Skin epidermis (tissue), 12 donors: ENCODE measurements around the gene BROX.
"Not testable (repeated sequence)": the region's sequence is repeated elsewhere in the genome, so short reads cannot be mapped to it uniquely, and the experiment has no call there.

ENCODE experiments used
- H3K27ac ChIP-seq, 21 experiments: fragments of 200-600 bp; sonication (generic) in 11 of 21; one replicate each; pipeline ENCODE4 v1.5.0; 2020; ENCODE audit warnings: mild to moderate bottlenecking in 3 of 21, inconsistent platforms in 2 of 21, moderate library complexity in 2 of 21
- H3K4me3 ChIP-seq, 7 experiments: fragments of 200-600 bp; sonication (generic) in 2 of 7; one replicate each; pipeline ENCODE4 v1.5.0; 2020; ENCODE audit warnings: inconsistent platforms in 2 of 7, mild to moderate bottlenecking in 2 of 7, moderate library complexity in 1 of 7

BROX gene

DNA sequence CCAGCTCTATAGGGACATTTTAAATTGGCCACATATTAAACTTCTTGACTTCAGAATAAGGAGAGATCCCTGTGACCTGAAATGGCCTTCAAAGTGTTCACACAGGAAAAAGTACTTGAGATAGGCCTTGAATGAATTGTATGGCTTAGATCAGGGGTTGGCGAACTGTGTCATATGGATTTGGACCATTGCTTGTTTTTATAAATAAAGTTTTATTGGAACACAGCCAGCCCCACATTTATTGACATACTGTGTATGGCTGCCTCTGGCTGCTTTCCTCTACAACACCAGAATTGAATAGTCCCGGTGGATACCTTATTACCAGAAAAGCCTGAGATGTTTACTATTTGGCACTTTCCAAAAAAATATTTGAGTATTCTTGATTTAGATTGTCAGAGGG lies 4.0 kb downstream of the BROX start:
- Histone ChIP-seq H3K4me3 (no peak overlapping the region), H3K27ac (no peak overlapping the region)

DNA sequence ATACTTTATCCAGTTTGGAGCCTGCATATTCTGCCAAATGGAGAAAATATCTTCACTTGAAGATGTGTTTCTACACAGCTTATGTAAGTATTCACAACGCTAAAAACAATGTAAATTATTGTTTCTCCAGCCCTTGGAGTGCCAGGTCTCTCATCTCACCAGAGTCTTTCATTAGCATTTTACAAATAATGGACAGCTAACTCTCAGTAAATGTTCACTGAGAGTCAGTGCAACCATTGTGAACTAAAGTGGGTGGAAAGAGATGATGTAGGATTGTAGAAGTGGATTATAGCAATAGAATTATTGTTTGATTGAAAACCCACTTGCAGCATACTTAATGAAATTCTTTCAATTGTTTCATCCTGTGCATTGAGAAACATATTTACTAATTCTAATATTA lies 16.4 kb downstream of the BROX start:
- Histone ChIP-seq H3K27ac (no peak overlapping the region), H3K4me3 (no peak overlapping the region)

DNA sequence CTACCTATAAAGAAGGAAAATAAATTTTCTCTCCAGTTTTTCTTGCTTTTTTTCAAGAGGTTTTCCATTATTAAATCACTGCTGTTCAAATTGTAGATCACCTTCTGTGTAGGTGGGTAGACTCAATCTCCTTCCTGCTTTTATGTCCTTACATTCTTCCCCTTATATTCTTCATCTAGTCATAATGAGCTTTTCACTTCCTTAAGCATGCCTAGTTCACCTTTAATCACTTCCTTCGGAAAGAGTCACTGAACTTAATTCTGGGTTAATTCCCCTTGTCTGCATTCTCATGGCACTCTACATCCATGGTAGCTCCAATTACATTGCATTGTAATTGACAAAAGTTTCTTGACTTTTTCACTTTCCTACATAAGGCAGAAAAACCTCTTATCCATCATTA lies 18.5 kb downstream of the BROX start:
- no peak overlapping the region for H3K4me3 ChIP-seq
- H3K27ac ChIP-seq = no peak overlapping the region

DNA sequence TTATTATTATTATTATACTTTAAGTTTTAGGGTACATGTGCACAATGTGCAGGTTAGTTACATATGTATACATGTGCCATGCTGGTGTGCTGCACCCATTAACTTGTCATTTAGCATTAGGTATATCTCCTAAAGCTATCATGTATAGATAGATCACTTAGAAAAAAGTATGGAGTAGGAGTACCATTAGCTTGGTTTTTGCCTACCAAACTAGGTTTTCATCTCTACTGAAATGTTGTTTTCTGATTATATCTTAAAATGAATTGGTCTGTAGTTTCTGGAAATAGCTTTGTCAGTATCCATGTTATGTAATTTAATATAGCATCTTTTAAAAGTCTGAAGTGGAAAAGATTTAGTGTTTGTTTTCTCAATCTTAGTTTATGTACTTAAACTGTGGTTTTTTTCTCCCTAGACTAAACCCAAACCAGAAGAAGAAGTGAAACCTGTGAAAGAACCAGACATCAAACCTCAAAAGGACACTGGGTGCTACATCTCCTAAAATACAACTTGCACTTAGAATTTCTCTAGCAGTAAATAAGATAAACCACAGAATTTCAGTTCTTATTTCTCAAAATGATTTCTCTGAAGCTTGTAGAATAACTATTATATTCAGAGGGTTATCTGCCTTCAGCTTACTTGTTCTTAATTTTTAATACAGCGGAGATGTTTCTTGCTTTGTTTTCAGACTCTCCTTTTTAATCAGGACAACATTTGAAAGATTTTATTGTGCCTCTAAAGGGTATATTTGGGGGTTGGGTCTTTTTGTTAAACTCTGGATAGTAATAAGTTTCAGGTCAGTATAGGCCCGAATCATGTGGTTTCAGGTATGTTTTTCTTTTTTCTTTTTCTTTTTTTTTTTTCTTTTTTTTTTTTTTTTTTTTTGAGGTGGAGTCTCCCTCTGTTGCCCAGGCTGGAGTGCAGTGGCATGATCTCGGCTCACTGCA lies 20.1 kb downstream of the BROX start:
- Histone ChIP-seq H3K27ac (no peak overlapping the region), H3K4me3 (no peak overlapping the region)

DNA sequence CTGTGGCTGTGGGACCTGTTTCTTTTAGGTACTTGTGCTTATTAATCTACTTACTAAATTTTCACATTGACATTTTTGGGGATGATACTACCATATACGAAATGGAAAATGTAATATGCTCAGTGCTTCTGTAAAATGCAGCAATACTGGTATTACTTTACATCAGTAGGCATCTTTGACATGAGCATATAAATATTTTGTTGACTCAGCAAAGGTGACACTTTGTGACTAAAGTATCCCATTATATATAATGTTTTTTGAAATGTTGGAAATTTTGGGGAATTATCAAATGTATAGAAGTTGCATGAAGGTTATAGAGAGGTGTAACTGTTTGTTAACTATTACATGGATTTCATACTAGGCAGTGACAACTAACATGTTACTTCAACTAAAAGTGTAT lies 22.4 kb downstream of the BROX start:
- no peak overlapping the region for H3K4me3 ChIP-seq
- no peak overlapping the region for H3K27ac ChIP-seq

DNA sequence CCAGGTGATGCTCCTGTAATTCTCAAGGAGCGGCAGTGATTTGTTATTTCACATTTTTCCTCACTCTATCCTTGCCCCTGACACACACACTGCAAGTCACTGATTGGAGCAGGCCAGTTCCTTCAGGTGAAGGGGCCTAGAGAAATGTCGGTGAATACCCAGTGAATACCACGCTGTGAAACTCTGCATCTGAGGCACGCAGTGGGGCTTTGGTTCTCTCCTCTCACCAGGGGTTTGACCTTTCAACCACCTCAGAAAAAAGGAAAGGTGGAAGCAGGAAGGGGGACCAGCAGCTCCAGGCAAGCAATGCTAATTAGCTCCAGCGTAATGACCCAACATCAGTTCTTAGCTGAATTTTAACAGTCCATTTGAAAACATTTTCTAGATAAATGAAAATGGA lies 24.1 kb downstream of the BROX start:
- Histone ChIP-seq H3K4me3 (no peak overlapping the region), H3K27ac (no peak overlapping the region)

GRCh38 chr1:222736972-222737371 lies 24.6 kb downstream of the BROX start, which contains the start of gene FAM177B:
FAM177B (plus strand) TSS chr1:222737202; CDS start chr1:222746546, 9,344 bp downstream.
- Histone ChIP-seq H3K27ac (no peak within 1 kb of the TSS), H3K4me3 (no peak within 1 kb of the TSS)

DNA sequence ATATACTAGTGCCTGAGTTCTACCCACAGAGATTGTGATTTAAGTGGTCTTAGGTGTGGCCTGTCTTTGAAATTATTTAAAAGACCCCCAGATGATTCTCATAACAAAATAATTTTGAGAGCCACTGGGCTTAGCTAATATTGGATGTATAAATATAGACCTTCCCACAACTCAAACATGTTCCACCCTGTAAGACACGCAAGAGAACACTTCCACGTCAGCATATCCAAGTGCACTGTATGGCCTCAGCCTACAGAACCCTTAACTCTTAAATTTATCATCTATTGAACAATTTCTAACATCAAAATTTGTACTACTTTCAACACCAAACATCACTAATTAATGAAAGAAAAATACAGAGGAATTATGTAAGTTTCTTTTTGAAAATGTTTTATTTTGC lies 27.1 kb downstream of the BROX start:
- Histone ChIP-seq H3K4me3 (no peak overlapping the region), H3K27ac (no peak overlapping the region)

- Histone ChIP-seq H3K27ac (no peak overlapping the region), H3K4me3 (no peak overlapping the region)
These were observed 27.6 kb downstream of the BROX start for GRCh38 chr1:222739929-222740328.

- not testable (repeated sequence) for H3K4me3 ChIP-seq, H3K27ac ChIP-seq
These were observed 29.5 kb downstream of the BROX start for GRCh38 chr1:222741630-222742457.

DNA sequence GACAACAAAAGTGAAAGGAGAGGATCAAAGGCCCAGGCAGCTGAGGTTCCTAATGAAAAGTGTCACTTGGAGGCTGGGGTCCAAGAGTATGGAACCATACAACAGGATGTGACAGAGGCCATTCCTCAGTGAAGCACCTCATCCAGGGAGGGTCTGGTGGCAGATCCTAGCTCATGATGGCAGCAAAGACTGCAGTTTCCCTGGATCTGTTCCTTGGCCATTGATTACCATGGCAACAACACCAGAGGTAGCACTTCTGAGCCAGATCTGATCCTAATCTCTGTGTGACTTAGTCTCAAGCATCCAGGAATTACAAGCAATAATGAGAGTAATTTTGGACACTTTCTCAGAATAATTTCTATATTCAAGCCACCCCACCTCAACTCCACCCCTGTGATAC lies 37.6 kb downstream of the BROX start:
- no peak overlapping the region for H3K4me3 ChIP-seq
- H3K27ac ChIP-seq = no peak overlapping the region

DNA sequence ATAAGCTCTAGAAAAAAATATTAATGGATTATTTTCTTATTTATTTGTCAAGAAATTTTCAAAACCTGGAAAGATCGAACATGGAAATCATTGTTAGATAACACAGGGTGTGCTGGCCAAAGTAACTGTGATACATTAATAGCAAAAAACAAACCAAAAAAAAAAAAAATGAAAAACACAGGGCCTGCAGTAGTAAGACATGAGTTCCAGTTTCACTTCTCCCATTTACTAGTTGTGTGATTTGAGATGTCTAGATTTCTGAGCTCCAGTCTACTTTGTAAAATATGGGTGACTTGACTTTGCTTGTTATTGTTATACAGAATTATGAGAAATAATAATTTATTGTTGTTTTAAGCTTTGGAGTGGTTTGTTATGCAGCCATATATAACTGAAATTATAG lies 38.3 kb downstream of the BROX start:
- H3K27ac ChIP-seq = no peak overlapping the region
- H3K4me3 ChIP-seq = no peak overlapping the region

GRCh38 chr1:222751255-222751654 lies 38.9 kb downstream of the BROX start:
- H3K27ac ChIP-seq = no peak overlapping the region

GRCh38 chr1:222754366-222755139 lies 42.2 kb downstream of the BROX start:
- Histone ChIP-seq H3K27ac (peak overlapping the region in 6 of 21 experiments; percentile 4 to 43 (median 14)), H3K4me3 (no peak overlapping the region)

More at GRCh38 chr1:222751255-222751654, 38.9 kb downstream of the BROX start:
- H3K4me3 ChIP-seq = no peak overlapping the region

DNA sequence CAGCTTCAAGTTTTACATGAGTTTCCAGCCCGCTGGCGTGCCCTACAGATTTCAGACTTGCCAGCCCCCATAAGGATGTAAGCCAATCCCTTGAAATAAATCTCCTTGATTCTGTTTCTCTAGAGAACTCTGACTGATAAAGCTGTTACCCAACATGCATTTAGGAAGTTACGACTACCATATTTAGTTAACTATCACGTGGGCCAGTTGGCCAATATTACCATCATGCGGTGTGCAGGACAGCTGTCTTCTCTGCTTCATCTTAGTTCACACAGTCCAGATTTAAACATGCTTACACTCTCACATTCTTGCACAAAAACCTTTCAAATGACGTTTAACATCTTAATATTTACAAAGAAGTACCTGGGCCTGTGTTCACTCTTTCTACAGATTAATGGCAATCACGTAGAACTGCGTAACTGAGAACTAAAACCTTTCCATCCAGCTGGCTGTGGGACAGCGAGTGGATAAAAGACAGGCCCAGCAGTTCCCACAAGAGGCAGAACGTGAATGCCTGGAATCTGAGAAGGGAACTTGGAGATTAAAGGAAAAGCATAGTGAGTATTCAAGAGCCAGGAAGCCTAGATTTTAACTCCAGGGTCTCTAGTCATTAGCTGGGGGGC lies 45.4 kb downstream of the BROX start:
- Histone ChIP-seq H3K27ac (no peak overlapping the region), H3K4me3 (no peak overlapping the region)

DNA sequence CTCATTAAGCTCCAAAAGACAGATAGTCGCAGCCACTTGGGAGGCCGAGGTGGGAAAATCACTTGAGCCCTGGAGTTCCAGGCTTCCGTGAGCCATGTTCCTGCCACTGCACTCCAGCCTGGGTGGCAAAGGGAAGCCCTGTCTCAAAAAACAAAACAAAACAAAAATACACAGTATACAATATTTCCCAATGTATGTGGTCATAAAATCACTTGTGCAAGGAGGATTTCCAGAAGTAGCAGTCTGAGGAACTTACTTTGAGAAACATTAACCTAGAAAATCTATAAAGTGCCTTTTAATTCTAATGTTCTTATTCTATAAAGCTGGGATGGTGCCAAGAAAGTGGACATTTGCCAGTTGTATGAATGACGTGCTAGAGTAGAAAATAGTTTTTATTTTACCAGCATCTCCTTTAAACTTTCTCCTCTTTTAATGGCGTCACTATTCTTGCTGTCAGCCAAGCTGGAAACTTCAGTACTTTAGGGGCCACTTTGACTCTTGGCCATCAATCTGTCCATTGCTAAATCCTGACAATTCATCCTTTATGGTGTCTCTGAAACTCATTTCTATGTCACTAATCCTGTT lies 47.2 kb downstream of the BROX start:
- no peak overlapping the region for H3K4me3 ChIP-seq
- H3K27ac ChIP-seq = peak overlapping the region in 1 of 21 experiments; percentile 26

DNA sequence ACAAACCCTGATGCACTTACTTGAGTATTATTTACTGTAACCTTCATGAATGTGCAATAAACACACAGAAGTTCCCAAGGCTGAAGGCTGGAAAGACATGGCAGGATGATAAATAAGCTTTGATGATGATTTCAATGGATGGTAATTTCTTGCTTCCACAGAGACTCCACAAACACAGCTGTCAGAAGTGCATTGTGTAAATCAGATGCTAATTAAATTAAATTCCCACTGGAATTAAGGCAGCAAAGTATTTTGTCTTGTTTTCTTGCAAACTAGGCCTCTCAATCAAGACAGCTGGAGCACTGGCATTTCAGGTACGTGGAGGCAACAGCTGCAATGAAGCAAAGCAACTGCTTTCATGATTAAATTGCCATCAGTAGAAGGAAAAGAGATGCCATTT lies 48.7 kb downstream of the BROX start:
- Histone ChIP-seq H3K4me3 (no peak overlapping the region), H3K27ac (peak overlapping the region in 1 of 21 experiments; percentile 22)

DNA sequence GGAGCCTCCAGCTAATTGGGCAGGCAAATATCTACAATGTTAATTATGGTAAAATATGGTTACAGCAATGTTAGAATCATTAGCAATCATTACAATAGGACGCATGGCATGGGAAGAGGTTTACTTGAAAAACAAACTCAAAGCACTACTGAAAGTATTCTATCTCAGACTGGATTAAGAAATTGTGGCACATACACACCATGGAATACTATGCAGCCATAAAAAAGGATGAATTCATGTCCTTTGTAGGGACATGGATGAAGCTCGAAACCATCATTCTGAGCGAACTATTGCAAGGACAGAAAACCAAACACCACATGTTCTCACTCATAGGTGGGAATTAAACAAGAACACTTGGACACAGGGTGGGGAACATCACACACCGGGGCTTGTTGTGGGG lies 49.8 kb downstream of the BROX start:
- not testable (repeated sequence) for H3K27ac ChIP-seq, H3K4me3 ChIP-seq

DNA sequence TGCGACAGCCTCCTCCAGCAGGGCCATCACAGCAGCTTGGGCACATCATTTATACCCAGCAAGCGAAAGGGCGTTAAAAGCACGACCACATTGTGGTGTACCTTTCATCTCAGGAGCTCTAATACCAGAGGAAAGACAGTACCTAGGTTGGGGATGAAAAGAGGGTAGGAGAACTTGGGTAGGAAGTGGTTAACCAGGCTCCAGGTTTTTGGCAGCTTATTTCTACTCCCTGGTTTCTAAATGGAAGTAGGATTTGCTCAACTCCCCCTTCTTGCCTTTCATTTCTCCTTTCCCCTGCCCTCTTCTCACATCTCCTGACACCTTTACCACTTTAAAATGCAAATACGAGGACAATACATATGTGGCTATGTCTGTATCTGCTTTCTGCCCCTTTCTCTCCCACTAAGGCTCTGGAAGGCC lies 54.8 kb downstream of the BROX start:
- Histone ChIP-seq H3K4me3 (no peak overlapping the region), H3K27ac (no peak overlapping the region)
